NCI-H2081 treated with DMSO at 0.1 percent for 48 hours (cell line): ENCODE measurements around the gene SIL1.
"Not testable (repeated sequence)": the region's sequence is repeated elsewhere in the genome, so short reads cannot be mapped to it uniquely, and the experiment has no call there.

Source experiments
- DNase-seq: peaks from one replicate; lab custom pipeline; 2025; lab: John Stamatoyannopoulos, UW

Gene SIL1

GRCh38 chr5:139023286-139023685 lies 174.9 kb downstream of the SIL1 start:
- DNase-seq = no peak

DNA sequence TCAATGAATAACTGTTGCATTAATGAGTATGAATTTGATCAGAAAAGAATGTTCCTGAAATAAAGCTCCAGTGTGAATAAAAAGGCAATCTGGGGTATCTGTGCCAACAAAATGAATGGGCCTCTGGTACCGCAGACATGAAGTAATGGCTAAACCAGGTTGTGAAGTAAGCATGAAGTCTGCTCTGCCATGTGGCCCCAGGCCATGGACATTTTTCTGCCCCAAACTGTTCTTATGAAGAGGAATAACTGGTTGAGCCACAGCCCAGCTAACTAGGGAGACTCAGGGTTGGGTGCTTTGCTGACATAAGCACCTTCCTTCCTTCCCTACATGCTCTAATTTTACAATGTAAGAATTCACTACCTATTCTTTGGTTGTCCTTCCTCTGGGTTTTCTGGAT lies 175.6 kb downstream of the SIL1 start:
- DNase-seq = no peak

- no peak for DNase-seq
Measured at GRCh38 chr5:139021346-139021745, 176.8 kb downstream of the SIL1 start.

DNA sequence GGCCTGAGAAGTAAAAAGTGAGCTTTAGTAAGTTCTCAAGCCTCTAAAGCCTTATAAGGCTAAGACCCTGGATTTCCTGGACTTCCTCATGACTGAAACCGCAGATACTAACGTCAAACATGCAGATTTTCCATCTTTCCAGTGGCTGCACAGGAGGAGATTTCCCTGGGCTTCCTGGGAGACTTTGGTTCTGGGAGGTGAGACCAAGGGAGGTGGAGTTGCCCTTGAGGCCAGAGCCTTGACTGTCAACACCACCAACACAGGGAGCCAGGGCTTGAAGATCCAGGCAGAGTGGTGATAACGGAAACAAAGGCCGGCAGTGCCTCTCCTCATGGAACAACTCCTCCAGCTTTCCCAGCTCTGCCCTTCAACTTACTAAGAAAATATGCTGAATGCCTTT lies 178.3 kb downstream of the SIL1 start:
- DNase-seq = no peak

- DNase-seq = no peak
Measured at GRCh38 chr5:139019211-139019610, 179.0 kb downstream of the SIL1 start.

GRCh38 chr5:139017624-139018023 lies 180.5 kb downstream of the SIL1 start:
- DNase-seq = no peak

DNA sequence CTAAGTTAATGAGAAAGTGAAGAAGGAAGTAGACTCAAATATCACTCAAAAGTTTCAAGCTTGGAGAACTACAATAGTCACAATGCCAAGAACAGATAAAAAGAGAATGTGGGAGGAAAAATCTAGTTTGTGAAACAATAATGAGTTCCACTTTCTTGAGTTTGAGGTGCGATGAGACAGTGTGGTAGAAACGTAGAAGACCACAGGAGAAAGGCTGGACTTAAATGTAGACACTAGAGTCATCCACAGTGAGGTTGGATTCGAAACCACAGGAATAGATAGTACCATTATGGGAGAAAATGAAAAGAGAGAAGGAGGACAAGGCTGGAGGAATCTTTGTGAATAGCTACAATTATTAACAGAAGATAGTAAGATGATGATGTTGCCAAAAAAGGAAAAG lies 182.0 kb downstream of the SIL1 start:
- DNase-seq = no peak

GRCh38 chr5:139014726-139015125 lies 183.4 kb downstream of the SIL1 start:
- no peak for DNase-seq

DNA sequence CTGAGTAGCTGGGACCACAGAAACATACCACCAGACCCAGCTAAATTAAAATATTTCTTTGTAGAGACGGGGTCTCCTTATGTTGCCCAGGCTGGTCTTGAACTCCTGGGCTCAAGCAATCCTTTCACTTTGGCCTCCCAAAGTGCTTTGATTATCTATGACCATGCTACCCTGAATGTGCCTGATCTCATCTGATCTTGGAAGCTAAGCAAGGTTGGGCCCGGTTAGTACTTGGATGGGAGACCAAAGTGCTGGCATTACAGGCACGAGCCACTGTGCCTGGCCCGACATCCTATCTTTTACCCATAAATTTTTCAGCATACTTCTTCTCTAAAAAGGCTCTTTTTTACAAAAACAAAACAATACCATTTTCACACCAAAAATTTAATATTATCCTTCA lies 186.0 kb downstream of the SIL1 start:
- no peak for DNase-seq

GRCh38 chr5:139011156-139011555 lies 187.0 kb downstream of the SIL1 start:
- not testable (repeated sequence) for DNase-seq

DNA sequence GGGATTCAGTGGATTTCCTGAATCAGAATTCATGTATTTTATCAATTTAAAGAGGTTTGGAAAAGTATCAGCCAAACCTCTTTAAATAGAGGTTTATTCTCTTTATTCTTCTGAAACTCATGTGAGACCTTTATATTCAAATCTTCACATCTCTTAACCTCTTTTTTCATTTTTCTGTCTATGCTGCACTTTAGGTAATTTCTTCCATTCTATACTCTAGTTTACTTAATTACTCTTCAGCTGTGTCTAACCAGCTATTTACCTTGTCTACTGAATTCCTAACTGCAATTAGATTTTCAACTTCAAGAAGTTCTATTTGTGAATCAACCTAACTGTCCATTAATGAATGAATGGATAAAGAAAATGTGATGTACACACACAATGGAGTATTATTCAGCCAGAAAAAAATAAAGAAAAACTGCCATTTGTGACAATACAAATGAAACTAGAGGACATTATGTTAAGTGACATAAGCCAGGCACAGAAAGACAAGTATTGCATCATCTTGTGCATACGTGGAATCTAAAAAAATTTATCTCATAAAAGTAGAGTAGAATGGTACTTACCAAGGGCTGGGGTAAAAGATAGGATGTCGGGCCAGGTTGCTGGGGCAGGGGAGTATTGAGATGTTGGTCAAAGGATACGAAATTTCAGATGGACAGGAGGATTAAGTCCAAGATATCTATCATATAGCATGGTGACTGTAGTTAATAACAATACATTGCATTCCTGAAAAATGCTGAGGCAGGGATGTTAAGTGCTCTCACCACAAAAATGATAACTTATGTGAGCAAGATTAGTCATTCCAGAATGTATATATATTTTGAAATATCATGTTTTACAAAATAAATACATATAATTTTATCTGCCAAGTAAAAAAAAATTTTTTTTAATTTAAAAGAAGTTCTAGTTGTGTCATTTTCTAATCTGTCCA lies 193.5 kb downstream of the SIL1 start:
- DNase-seq = no peak

DNA sequence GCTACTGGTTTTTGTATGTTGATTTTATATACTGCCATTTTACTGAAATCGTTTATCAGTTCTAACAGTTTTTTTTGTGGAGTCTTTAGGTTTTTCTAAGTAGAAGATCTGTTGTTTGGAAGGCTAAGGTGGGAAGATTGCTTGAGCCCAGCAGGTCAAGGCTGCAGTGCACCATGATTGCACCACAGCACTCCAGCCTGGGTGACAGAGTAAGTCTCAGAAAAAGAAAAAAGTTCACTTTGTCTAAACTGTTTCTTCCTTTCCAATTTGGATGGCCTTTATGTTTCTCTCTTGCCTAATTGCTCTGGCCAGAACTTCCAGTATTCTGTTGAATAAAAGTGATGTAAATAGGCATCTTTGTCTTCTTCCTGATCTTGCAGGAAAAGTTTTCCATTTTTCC lies 198.5 kb downstream of the SIL1 start:
- no peak for DNase-seq

DNA sequence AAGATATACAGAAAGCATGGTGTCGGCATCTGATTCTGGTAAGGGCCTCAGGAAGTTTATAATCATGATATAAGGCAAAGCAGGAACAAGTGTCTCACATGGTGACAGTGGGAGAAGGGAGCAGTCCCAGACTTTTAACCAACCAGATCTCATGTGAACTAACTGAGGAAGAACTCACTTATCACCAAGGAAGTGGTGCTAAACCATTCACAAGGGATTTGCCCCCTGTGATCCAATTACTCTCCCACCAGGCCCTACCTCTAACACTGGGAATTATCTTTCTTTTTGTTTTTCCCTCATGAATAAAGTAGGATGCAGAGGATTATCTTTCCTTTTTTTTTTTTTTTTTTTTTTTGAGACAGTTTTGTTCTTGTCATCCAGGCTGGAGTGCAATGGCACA lies 199.6 kb downstream of the SIL1 start:
- DNase-seq = no peak

- DNase-seq = no peak
Measured at GRCh38 chr5:138996120-138996519, 202.0 kb downstream of the SIL1 start.

- no peak for DNase-seq
Measured at GRCh38 chr5:138990986-138991590, 207.1 kb downstream of the SIL1 start.

DNA sequence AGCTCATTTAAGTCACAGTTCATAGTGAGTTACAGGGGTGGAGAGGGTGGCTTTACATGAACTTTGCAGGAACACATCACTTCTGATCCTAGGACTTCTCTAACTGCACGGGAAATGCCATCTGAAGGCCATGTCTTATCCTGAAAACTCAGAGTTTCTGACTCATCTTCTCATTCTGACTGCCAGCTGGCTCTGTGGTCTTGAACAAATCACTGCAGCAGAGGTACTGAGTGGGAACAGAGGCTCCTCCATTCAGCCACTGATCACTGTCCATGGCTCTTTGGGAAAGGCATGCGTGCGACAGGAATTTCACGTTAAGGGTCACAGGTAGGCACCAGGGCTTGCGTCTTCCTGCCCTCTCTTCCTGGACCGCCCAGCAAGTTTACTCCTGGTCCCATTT lies 208.4 kb downstream of the SIL1 start:
- DNase-seq = no peak

DNA sequence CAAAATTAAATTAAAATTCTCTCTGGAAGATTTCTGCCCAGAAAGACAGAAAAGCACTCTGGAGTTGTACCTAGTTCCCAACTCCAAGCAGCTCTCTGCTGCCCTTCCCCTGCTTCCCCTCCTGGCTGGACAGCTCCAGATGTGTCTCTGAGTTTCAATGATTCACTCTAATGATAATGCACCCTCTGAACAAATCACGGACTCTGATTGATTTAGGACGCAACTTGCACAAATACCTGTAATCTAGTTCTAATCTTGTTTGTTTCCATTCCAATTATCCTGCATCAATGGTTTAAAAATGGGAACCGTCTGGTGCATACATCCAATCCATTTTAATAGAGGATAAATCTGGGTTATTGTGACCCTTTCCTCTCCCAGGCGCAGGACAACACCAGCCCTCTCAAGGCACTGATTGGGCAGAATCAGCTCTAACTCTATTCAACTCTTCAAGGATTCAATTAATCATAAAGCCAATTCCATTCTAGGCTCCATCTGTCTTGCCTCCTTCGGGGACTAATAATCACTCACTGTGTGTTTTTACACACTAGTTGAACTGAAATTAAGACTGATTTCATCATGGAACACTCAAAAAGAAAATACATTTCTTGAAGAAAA lies 211.9 kb downstream of the SIL1 start:
- no peak for DNase-seq

DNA sequence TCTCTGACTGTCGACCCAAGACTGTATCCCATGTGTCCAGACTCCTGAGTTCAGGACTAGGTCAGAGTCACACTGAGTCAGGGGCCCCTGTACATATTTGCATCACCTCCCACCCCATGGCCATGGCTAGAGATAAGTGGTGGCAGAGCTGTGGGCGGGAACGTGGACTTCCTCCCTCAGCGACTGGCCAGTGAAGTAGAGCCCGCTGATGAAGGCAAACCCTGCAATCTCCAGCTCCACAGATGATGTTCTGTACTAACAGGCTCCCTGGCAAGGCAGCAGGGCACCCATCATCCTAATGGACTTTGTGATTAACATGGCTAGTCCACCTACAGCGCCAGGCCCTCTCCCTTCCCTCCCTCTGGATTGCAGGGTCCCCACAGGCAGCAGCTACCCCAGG lies 212.5 kb downstream of the SIL1 start:
- no peak for DNase-seq

- DNase-seq = no peak
Measured at GRCh38 chr5:138985256-138985655, 212.9 kb downstream of the SIL1 start.

GRCh38 chr5:138983984-138984383 lies 214.2 kb downstream of the SIL1 start:
- DNase-seq = no peak

DNA sequence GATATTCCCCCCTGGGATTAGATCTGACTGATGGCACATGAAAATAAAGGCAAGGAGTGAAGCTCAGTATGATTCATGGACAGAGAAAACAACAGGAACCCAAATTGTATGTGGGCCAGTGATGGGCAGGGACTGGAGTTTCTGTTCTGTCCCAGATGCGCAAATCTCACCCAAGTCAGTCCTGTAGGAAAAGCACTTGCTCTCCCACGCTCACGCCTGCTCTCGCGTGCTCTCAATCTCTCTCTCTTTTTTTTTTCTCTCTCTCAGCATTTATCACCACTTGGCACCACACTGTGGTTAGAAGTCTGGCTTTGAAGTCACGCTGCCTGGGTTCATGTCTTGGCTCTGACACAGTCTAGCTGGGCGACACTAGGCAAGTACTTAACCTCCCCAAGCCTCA lies 216.6 kb downstream of the SIL1 start:
- DNase-seq = no peak

GRCh38 chr5:138981131-138981530 lies 217.0 kb downstream of the SIL1 start:
- no peak for DNase-seq

GRCh38 chr5:138980441-138980840 lies 217.7 kb downstream of the SIL1 start:
- no peak for DNase-seq
